Measurements from ENCODE around the gene PSPC1.

PSPC1 gene

DNA sequence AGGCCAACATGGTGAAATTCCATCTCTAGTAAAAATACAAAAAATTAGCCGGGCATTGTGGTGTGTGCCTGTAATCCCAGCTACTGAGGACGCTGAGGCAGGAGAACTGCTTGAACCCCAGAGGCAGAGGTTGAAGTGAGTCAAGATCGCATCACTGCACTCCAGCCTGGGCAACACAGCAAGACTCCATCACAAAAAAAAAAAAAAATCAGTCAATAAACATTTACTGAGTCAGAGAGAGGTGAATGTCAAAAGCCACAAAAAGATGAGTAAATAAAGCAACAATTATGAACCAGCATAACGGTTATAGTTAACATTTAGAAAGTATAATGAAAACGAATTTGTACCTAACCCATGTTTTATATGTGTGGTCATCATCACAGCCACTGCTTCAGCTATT, 23.1 kb downstream of the PSPC1 start:
- TF ChIP-seq, protein P1, sequence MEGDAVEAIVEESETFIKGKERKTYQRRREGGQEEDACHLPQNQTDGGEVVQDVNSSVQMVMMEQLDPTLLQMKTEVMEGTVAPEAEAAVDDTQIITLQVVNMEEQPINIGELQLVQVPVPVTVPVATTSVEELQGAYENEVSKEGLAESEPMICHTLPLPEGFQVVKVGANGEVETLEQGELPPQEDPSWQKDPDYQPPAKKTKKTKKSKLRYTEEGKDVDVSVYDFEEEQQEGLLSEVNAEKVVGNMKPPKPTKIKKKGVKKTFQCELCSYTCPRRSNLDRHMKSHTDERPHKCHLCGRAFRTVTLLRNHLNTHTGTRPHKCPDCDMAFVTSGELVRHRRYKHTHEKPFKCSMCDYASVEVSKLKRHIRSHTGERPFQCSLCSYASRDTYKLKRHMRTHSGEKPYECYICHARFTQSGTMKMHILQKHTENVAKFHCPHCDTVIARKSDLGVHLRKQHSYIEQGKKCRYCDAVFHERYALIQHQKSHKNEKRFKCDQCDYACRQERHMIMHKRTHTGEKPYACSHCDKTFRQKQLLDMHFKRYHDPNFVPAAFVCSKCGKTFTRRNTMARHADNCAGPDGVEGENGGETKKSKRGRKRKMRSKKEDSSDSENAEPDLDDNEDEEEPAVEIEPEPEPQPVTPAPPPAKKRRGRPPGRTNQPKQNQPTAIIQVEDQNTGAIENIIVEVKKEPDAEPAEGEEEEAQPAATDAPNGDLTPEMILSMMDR (IDR thresholded peaks at IDR 0.05; ENCODE audit: low read depth, low read length, poor library complexity, severe bottlenecking) = no peak
- no peak for TF ChIP-seq EZH2phosphoT487 (IDR thresholded peaks at IDR 0.05; ENCODE audit: borderline replicate concordance, low read length)
- Histone ChIP-seq H3K9me2 (replicated peaks; ENCODE audit: control insufficient read depth, low read length) (no peaks in the 10 kb centered on the region), H3K27me3 (ENCODE audit: control insufficient read depth, low read length) (no peaks in the 10 kb centered on the region), H4K20me1 (ENCODE audit: control insufficient read depth, insufficient read depth, low read depth, low read length) (peaks cover 7% of the 10 kb centered on the region; the same call in 1 of the 2 replicates), H3K9me3 (ENCODE audit: control insufficient read depth, insufficient read depth, low read length) (no peaks in the 10 kb centered on the region), H3K27ac (ENCODE audit: low read depth, low read length) (no peak overlapping the region), H3K4me1 (ENCODE audit: control insufficient read depth, low read length) (no peaks in the 10 kb centered on the region), H3K36me3 (ENCODE audit: control insufficient read depth, low read length) (peaks cover 87% of the 10 kb centered on the region), H3K79me2 (ENCODE audit: control insufficient read depth, low read length) (peaks cover 99% of the 10 kb centered on the region), H3F3A (ENCODE audit: control insufficient read depth, insufficient read depth) (no peaks in the 10 kb centered on the region), H3K4me3 (ENCODE audit: low read length) (no peak overlapping the region), H3K4me2 (ENCODE audit: low read length) (no peak overlapping the region)

DNA sequence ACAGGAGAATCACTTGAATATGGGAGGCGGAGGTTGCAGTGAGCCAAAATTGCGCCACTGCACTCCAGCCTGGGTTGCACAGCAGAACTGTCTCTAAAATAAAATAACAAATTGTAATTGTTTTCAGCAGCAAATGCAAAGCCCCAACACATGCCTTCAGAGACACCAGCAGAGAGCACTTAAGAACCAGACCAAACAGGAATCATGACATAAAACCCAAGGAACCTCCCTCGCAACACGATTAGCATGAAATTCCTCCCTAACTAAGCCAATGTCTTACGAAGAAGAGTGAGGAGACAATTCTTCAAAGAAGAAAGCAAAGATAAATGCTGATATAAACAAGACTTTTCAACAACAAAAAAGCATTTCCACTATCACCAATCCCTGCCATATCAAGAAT, 40.1 kb downstream of the PSPC1 start:
- Histone ChIP-seq H3K4me1 (ENCODE audit: control insufficient read depth, low read length) (no peaks in the 10 kb centered on the region), H3K27ac (ENCODE audit: low read depth, low read length) (no peak overlapping the region), H3K9me3 (ENCODE audit: control insufficient read depth, insufficient read depth, low read length) (no peaks in the 10 kb centered on the region), H3K79me2 (ENCODE audit: control insufficient read depth, low read length) (peaks cover 93% of the 10 kb centered on the region), H3K27me3 (ENCODE audit: control insufficient read depth, low read length) (no peaks in the 10 kb centered on the region), H3F3A (ENCODE audit: control insufficient read depth, insufficient read depth) (peaks cover 3% of the 10 kb centered on the region; the same call in 1 of the 2 replicates), H3K4me3 (ENCODE audit: low read length) (no peak overlapping the region), H3K36me3 (ENCODE audit: control insufficient read depth, low read length) (peaks cover 71% of the 10 kb centered on the region), H3K9me2 (replicated peaks; ENCODE audit: control insufficient read depth, low read length) (no peaks in the 10 kb centered on the region), H3K4me2 (ENCODE audit: low read length) (no peak overlapping the region), H4K20me1 (ENCODE audit: control insufficient read depth, insufficient read depth, low read depth, low read length) (0 out of 2 replicates have a peak, but pooled peaks cover 4% of the 10 kb centered on the region)
- no peak for TF ChIP-seq EZH2phosphoT487 (IDR thresholded peaks at IDR 0.05; ENCODE audit: borderline replicate concordance, low read length)
- TF ChIP-seq, protein P1 (IDR thresholded peaks at IDR 0.05; ENCODE audit: low read depth, low read length, poor library complexity, severe bottlenecking) = no peak

DNA sequence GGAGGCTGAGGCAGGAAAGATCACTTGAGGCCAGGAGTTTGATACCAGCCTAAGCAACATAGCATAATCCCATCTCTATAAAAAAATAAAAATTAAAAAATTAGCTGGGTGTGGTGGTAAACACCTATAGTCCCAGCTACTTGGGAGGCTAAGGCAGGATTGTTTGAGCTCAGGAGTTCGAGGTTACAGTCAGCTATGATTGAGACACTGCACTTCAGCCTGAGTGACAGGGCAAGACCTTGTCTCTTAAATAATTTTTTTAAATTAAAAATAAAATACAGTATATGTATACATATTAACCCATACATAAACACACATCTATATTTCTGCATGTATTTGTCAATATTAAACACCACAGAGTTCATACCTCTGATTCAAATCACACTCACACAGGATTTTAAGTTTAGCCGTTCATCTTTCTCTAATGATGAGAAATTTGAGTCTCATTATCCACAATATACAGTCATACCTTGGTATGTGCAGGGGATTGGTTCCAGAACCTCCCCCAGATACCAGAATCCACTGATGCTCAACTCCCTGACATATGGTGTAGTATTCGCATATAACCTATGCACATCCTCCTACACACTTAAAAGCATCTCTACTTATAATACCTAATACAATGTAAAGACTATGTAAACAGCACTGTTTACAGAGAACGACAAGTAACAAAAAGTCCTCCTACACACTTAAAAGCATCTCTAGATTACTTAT, 44.7 kb downstream of the PSPC1 start:
- Histone ChIP-seq H3K9me3 (ENCODE audit: control insufficient read depth, insufficient read depth, low read length) (no peaks in the 10 kb centered on the region), H4K20me1 (ENCODE audit: control insufficient read depth, insufficient read depth, low read depth, low read length) (no peaks in the 10 kb centered on the region), H3K27me3 (ENCODE audit: control insufficient read depth, low read length) (no peaks in the 10 kb centered on the region), H3K4me3 (ENCODE audit: low read length) (no peak overlapping the region), H3K9me2 (replicated peaks; ENCODE audit: control insufficient read depth, low read length) (no peaks in the 10 kb centered on the region), H3K27ac (ENCODE audit: low read depth, low read length) (no peak overlapping the region), H3K4me2 (ENCODE audit: low read length) (no peak overlapping the region), H3F3A (ENCODE audit: control insufficient read depth, insufficient read depth) (peaks cover 3% of the 10 kb centered on the region), H3K79me2 (ENCODE audit: control insufficient read depth, low read length) (peaks cover 86% of the 10 kb centered on the region), H3K4me1 (ENCODE audit: control insufficient read depth, low read length) (no peaks in the 10 kb centered on the region), H3K36me3 (ENCODE audit: control insufficient read depth, low read length) (peaks cover 72% of the 10 kb centered on the region)
- TF ChIP-seq, protein P1 (IDR thresholded peaks at IDR 0.05; ENCODE audit: low read depth, low read length, poor library complexity, severe bottlenecking) = no peak
- no peak for TF ChIP-seq EZH2phosphoT487 (IDR thresholded peaks at IDR 0.05; ENCODE audit: borderline replicate concordance, low read length)

Measured in DOHH2 (cell line).